HT1080 (cell line): ENCODE data around the gene STUB1. TPM values are rescaled to one million over a fixed set of nuclear protein-coding genes. Genes with fewer than 3 reads are reported as not detected.
A peak's percentile ranks its signal among the peaks of the same experiment; 100 is the strongest.

Experiments used
- DNase-seq: peaks from one replicate; pipeline ENCODE4 v3.0.0-alpha.2; 2015; ENCODE audit warnings: low read depth
- polyA plus RNA-seq, 2 experiments: library from polyadenylated mRNA; depleted of rRNA; stranded (reverse); fragments of >200 nt; gene quantifications; 2 replicates each; pipeline ENCODE4 v1.2.3, GENCODE V29; 2015
- total RNA-seq: library from RNA; depleted of rRNA; stranded (reverse); fragments of >200 nt; shearing (Covaris generic); gene quantifications from 2 replicates; pipeline ENCODE4 v1.2.3, GENCODE V29; 2014; rRNA removed

The STUB1 gene
- total RNA-seq = 208 and 257 TPM in 2 replicates
- polyA plus RNA-seq (2015; cell fraction: cytosol; rRNA removed) = 215 and 240 TPM in 2 replicates
- 158 and 176 TPM in 2 replicates for polyA plus RNA-seq (2015; cell fraction: nucleus; rRNA removed)

- DNase-seq = peak; percentile 68
Measured at GRCh38 chr16:679814-680624, at the start of gene STUB1. Gene STUB1 (plus strand): TSS chr16:680410. CDS start chr16:680526, 116 bp downstream.

GRCh38 chr16:630815-631405 lies 49.3 kb upstream of the STUB1 start, which contains the start of gene WFIKKN1:
Gene WFIKKN1 (plus strand): TSS chr16:630985. CDS start chr16:631254, 269 bp downstream.
- DNase-seq = no peak

GRCh38 chr16:631808-632358 lies 48.3 kb upstream of the STUB1 start:
- DNase-seq = no peak

GRCh38 chr16:632486-633335 lies 47.5 kb upstream of the STUB1 start:
- DNase-seq = no peak

GRCh38 chr16:633336-634050 lies 46.7 kb upstream of the STUB1 start:
- no peak for DNase-seq

- no peak for DNase-seq
Measured at GRCh38 chr16:634051-634670, 46.0 kb upstream of the STUB1 start.

- no peak for DNase-seq
Measured at GRCh38 chr16:634996-635395, 45.2 kb upstream of the STUB1 start.

- no peak for DNase-seq
Measured at GRCh38 chr16:635573-636205, 44.5 kb upstream of the STUB1 start.

- DNase-seq = peak; percentile 94
Measured at GRCh38 chr16:636206-637080, 43.8 kb upstream of the STUB1 start, which contains the start of gene METTL26. Gene METTL26 (minus strand): TSS chr16:636305. CDS start chr16:636290, 15 bp downstream.

- DNase-seq = no peak
Measured at GRCh38 chr16:637081-638018, 42.9 kb upstream of the STUB1 start.

GRCh38 chr16:638034-638543 lies 42.1 kb upstream of the STUB1 start:
- no peak for DNase-seq

- DNase-seq = no peak
Measured at GRCh38 chr16:638836-639235, 41.4 kb upstream of the STUB1 start.

- no peak for DNase-seq
Measured at GRCh38 chr16:640614-641013, 39.6 kb upstream of the STUB1 start.

GRCh38 chr16:641326-642188 lies 38.7 kb upstream of the STUB1 start, which contains the start of gene MCRIP2:
Gene MCRIP2 (plus strand): TSS chr16:641828. CDS start chr16:641992, 164 bp downstream.
- peak; percentile 81 for DNase-seq

GRCh38 chr16:642189-643049 lies 37.8 kb upstream of the STUB1 start:
- DNase-seq = no peak
